ENCODE results near the gene ZNF2. TPM values are rescaled to one million over a fixed set of nuclear protein-coding genes. Genes with fewer than 3 reads are reported as not detected.
A peak's percentile ranks its signal among the peaks of the same experiment; 100 is the strongest.

Gene ZNF2
- total and polyA plus RNA-seq, 2 of the 13 experiments (the other 11 are each of a cell fraction or from before 2014, with no cell fraction given) = 4.3 to 6.1 TPM

DNA sequence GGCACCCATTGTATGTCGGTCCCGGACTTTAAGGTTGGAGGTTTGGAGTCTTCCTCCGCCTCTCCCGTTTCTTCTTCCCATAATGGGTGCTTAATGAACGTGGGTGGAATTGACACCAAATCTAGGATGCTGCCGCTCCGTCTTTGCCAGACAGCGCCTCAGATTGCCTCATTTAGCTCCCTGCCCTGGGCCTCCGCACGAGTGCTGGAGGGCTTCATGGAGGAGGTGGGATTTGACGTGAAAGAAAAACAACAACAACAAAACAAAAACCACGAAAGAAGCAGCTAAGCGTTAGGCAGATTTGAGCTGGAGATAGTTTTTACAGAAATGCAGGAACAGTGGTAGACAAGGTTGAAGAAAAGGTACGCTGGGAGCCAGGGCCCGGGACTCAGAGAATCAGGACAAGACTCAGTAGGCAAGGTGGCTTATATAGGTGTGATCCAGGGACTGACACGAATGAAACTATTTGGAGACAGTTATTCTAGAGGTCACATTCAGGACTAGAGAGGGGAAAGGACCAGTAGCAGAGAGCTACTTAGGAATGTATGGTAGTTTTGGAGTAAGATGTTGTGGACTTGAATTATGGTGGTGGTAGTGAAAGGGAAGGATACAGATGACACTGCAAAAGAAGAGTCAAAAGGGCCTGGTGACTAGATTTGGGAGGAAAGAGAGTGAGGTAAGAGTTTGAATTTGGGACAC, 605 bp downstream of the ZNF2 start (continued):
- TF ChIP-seq PCBP1 (IDR thresholded peaks at IDR 0.05; ENCODE audit: borderline replicate concordance, low read depth, low read length) = no peak
- TF ChIP-seq, protein P1, sequence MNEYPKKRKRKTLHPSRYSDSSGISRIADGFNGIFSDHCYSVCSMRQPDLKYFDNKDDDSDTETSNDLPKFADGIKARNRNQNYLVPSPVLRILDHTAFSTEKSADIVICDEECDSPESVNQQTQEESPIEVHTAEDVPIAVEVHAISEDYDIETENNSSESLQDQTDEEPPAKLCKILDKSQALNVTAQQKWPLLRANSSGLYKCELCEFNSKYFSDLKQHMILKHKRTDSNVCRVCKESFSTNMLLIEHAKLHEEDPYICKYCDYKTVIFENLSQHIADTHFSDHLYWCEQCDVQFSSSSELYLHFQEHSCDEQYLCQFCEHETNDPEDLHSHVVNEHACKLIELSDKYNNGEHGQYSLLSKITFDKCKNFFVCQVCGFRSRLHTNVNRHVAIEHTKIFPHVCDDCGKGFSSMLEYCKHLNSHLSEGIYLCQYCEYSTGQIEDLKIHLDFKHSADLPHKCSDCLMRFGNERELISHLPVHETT (CRISPR knock-in tag; conservative IDR thresholded peaks at IDR 0.05) = no peak; the same call in 1 of the 2 replicates
- no peak for TF ChIP-seq SIN3B (IDR thresholded peaks at IDR 0.05; ENCODE audit: low read length)
- peak; percentile 37; the same call in 1 of the 2 replicates for TF ChIP-seq ZNF121 (CRISPR knock-in tag; IDR thresholded peaks at IDR 0.05)
- TF ChIP-seq, protein P2, sequence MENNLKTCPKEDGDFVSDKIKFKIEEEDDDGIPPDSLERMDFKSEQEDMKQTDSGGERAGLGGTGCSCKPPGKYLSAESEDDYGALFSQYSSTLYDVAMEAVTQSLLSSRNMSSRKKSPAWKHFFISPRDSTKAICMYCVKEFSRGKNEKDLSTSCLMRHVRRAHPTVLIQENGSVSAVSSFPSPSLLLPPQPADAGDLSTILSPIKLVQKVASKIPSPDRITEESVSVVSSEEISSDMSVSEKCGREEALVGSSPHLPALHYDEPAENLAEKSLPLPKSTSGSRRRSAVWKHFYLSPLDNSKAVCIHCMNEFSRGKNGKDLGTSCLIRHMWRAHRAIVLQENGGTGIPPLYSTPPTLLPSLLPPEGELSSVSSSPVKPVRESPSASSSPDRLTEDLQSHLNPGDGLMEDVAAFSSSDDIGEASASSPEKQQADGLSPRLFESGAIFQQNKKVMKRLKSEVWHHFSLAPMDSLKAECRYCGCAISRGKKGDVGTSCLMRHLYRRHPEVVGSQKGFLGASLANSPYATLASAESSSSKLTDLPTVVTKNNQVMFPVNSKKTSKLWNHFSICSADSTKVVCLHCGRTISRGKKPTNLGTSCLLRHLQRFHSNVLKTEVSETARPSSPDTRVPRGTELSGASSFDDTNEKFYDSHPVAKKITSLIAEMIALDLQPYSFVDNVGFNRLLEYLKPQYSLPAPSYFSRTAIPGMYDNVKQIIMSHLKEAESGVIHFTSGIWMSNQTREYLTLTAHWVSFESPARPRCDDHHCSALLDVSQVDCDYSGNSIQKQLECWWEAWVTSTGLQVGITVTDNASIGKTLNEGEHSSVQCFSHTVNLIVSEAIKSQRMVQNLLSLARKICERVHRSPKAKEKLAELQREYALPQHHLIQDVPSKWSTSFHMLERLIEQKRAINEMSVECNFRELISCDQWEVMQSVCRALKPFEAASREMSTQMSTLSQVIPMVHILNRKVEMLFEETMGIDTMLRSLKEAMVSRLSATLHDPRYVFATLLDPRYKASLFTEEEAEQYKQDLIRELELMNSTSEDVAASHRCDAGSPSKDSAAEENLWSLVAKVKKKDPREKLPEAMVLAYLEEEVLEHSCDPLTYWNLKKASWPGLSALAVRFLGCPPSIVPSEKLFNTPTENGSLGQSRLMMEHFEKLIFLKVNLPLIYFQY (CRISPR knock-in tag; IDR thresholded peaks at IDR 0.05; ENCODE audit: borderline replicate concordance) = no peak
- no peak for TF ChIP-seq NCOA2 (CRISPR knock-in tag; IDR thresholded peaks at IDR 0.05)
- TF ChIP-seq ZNF776 (CRISPR knock-in tag; IDR thresholded peaks at IDR 0.05) = no peak
- no peak for TF ChIP-seq SRSF1 (optimal IDR thresholded peaks at IDR 0.05; ENCODE audit: low read depth, low read length)
- TF ChIP-seq PAWR (CRISPR knock-in tag; IDR thresholded peaks at IDR 0.05; ENCODE audit: borderline replicate concordance) = no peak
- TF ChIP-seq ZBTB7B (CRISPR knock-in tag; IDR thresholded peaks at IDR 0.05) = no peak
- TF ChIP-seq, protein P3, sequence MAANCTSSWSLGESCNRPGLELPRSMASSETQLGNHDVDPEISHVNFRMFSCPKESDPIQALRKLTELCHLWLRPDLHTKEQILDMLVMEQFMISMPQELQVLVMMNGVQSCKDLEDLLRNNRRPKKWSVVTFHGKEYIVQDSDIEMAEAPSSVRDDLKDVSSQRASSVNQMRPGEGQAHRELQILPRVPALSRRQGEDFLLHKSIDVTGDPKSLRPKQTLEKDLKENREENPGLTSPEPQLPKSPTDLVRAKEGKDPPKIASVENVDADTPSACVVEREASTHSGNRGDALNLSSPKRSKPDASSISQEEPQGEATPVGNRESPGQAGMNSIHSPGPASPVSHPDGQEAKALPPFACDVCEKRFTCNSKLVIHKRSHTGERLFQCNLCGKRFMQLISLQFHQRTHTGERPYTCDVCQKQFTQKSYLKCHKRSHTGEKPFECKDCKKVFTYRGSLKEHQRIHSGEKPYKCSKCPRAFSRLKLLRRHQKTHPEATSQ (CRISPR knock-in tag; IDR thresholded peaks at IDR 0.05; ENCODE audit: borderline replicate concordance) = no peak
- TF ChIP-seq, protein P4, sequence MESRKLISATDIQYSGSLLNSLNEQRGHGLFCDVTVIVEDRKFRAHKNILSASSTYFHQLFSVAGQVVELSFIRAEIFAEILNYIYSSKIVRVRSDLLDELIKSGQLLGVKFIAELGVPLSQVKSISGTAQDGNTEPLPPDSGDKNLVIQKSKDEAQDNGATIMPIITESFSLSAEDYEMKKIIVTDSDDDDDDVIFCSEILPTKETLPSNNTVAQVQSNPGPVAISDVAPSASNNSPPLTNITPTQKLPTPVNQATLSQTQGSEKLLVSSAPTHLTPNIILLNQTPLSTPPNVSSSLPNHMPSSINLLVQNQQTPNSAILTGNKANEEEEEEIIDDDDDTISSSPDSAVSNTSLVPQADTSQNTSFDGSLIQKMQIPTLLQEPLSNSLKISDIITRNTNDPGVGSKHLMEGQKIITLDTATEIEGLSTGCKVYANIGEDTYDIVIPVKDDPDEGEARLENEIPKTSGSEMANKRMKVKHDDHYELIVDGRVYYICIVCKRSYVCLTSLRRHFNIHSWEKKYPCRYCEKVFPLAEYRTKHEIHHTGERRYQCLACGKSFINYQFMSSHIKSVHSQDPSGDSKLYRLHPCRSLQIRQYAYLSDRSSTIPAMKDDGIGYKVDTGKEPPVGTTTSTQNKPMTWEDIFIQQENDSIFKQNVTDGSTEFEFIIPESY (CRISPR knock-in tag; IDR thresholded peaks at IDR 0.05) = no peak
- no peak for TF ChIP-seq ZKSCAN8 (CRISPR knock-in tag; IDR thresholded peaks at IDR 0.05; ENCODE audit: borderline replicate concordance)
- TF ChIP-seq, protein P5, sequence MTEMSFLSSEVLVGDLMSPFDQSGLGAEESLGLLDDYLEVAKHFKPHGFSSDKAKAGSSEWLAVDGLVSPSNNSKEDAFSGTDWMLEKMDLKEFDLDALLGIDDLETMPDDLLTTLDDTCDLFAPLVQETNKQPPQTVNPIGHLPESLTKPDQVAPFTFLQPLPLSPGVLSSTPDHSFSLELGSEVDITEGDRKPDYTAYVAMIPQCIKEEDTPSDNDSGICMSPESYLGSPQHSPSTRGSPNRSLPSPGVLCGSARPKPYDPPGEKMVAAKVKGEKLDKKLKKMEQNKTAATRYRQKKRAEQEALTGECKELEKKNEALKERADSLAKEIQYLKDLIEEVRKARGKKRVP (CRISPR knock-in tag; IDR thresholded peaks at IDR 0.05) = no peak
- TF ChIP-seq PHF20 (CRISPR knock-in tag; IDR thresholded peaks at IDR 0.05) = no peak
- TF ChIP-seq THYN1 (CRISPR knock-in tag; IDR thresholded peaks at IDR 0.05; ENCODE audit: borderline replicate concordance, low read depth) = peak; percentile 6; the same call in 1 of the 2 replicates
- no peak for TF ChIP-seq ZNF224 (CRISPR knock-in tag; IDR thresholded peaks at IDR 0.05)
- TF ChIP-seq PHF5A (CRISPR knock-in tag; IDR thresholded peaks at IDR 0.05; ENCODE audit: low read depth, unreplicated experiment) = no peak
- no peak for TF ChIP-seq ZNF496 (CRISPR knock-in tag; IDR thresholded peaks at IDR 0.05; ENCODE audit: insufficient replicate concordance)
- TF ChIP-seq FOXJ3 (CRISPR knock-in tag; IDR thresholded peaks at IDR 0.05; ENCODE audit: borderline replicate concordance) = no peak

All from HepG2 (cell line).